Measurements from ENCODE around the gene HRH2. TPM values are rescaled to one million over a fixed set of nuclear protein-coding genes. Genes with fewer than 3 reads are reported as not detected.
"Not testable (repeated sequence)": the region's sequence is repeated elsewhere in the genome, so short reads cannot be mapped to it uniquely, and the experiment has no call there.

HRH2 gene
- total RNA-seq, 1 donor from 2014 or later = 7.5 TPM

DNA sequence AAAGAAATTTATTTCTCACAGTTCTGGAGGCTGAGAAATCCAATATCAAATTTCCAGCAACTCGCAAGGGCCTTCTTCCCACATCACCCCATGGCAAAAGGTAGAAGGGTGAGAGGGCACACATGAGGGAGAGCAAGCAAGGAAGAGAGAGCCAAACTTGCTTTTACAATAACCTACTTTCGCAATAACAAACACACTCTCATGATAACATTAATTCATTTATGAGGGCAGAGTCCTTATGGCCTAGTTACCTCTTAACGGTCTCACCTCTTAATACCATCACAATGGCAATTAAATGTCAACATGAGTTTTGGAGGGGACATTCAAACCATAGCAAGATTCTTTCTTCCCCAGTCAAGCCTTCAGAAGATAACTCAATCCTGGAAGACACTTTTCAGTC is 11.6 kb upstream of the HRH2 start:
- Histone ChIP-seq H3K4me3 (no peak overlapping the region), H3K36me3 (no peaks in the 10 kb centered on the region), H3K4me1 (no peaks in the 10 kb centered on the region), H3K27ac (no peak overlapping the region), H3K9me3 (peaks cover 0 to 7% of the 10 kb centered on the region in 2 donors), H3K27me3 (no peaks in the 10 kb centered on the region)
- no peak for DNase-seq (ENCODE audit: low spot score in 2 of 2)
- TF ChIP-seq, protein P1, sequence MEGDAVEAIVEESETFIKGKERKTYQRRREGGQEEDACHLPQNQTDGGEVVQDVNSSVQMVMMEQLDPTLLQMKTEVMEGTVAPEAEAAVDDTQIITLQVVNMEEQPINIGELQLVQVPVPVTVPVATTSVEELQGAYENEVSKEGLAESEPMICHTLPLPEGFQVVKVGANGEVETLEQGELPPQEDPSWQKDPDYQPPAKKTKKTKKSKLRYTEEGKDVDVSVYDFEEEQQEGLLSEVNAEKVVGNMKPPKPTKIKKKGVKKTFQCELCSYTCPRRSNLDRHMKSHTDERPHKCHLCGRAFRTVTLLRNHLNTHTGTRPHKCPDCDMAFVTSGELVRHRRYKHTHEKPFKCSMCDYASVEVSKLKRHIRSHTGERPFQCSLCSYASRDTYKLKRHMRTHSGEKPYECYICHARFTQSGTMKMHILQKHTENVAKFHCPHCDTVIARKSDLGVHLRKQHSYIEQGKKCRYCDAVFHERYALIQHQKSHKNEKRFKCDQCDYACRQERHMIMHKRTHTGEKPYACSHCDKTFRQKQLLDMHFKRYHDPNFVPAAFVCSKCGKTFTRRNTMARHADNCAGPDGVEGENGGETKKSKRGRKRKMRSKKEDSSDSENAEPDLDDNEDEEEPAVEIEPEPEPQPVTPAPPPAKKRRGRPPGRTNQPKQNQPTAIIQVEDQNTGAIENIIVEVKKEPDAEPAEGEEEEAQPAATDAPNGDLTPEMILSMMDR (IDR thresholded peaks at IDR 0.05) = no peak
- intact Hi-C loops (cut with DNase I) = no loop called here

DNA sequence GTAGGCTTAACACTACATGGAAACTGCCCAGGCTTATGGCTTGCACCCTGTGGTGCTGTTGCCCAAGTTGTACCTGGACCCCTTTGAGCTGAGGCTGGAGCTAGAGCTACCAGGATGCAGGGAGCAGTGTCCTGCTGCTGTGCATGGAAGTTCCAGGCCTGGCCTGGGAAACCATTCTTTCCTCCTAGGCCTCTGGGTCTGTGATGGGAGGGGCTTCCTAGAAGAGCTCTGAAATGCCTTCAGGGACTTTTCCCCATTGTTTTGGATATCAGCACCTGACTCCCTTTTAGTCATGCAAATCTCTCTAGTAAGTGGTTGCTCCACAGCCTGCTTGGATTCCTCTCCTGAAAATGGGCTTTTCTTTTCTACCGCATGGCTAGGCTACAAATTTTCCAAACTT is 7.9 kb upstream of the HRH2 start:
- Histone ChIP-seq H3K27ac (no peak overlapping the region), H3K4me3 (no peak overlapping the region), H3K36me3 (no peaks in the 10 kb centered on the region), H3K9me3 (peaks cover 0 to 7% of the 10 kb centered on the region in 2 donors), H3K4me1 (no peaks in the 10 kb centered on the region), H3K27me3 (no peaks in the 10 kb centered on the region)
- intact Hi-C loops (cut with DNase I) = no loop called here
- TF ChIP-seq, protein P1 (IDR thresholded peaks at IDR 0.05) = no peak
- no peak for DNase-seq (ENCODE audit: low spot score in 2 of 2)

DNA sequence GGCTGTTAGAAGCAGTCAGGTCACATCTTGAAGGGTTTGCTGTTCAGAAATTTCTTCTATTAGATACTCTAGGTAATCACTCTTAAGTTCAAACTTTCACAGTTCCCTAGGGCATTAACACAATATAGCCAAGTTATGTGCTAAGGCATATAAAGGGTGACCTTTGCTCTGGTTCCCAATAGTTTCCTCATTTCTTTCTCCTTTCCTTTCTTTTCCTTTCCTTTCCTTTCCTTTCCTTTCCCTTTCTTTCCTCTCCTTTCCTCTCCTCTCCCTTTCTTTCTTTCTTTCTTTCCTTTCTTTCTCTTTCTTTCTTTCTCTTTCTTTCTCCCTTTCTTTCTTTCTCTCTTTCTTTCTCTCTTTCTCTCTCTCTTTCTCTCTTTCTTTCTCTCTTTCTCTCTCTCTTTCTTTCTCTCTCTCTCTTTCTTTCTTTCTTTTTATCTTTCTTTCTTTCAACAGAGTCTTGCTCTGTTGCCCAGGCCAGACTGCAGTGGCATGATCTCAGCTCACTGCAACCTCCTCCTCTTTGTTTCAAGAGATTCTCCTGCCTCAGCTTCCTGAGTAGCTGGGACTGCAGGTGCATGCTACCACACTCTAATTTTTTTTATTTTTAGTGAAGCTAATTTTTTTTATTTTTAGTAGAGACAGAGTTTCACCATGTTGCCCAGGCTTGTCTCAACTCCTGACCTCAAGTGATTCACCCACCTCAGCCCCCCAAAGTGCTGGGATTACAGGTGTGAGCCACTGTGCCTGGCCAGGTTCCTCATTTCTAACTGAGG is 7.3 kb upstream of the HRH2 start:
- intact Hi-C loops (cut with DNase I); H3K36me3 ChIP-seq; H3K27me3 ChIP-seq: not testable (repeated sequence)

DNA sequence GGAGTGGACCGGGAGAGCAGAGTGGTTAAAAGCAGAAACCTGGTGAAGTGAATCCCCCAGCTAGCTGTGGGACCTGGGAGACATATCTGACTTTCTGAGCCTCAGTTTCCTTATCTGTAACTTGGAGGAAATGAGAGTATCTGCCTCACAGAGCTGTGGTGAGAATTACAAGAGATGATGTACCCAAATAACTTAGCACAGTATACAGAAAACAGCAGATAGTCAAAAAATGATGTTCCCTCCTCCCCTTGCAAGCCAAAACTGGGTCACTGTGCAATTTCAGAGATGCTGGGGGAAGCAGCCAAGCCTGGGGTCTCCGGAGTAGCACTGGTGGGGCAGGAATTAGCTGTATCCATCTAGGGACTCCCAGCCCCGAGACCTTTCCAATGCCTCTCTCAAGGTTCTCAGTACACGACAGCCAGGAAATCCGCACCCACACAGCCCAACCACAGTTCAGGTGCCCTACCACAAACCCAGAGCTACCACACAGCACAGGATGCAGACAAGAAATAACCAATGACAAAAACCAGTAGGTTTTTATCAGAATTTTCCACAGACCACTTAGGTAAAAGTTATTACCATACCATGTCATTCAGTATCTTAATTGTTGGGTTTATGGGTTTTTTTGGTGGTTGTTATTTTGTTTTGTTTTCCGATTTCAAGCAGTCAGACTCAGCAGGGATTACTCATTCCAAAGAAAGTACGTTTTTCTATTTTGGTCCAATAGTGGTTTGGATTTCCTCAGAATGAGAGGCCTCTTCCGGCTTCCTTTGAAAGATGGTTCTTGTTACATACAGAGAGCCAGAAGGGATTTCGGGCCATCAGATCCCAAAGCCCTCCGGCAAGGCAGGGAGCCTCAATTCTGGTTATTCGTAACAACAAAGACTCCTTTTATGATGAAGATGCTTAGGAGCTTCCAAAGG is 4.9 kb upstream of the HRH2 start:
- TF ChIP-seq, protein P1 (IDR thresholded peaks at IDR 0.05) = no peak
- peaks cover 0 to 7% of the 10 kb centered on the region in 2 donors for H3K9me3 ChIP-seq
- intact Hi-C loops (cut with DNase I) = no loop called here
- no peaks in the 10 kb centered on the region for H3K27me3 ChIP-seq
- H3K36me3 ChIP-seq = no peaks in the 10 kb centered on the region
- no peak for DNase-seq (ENCODE audit: low spot score in 2 of 2)
- H3K27ac ChIP-seq = peak overlapping the region; percentile 45 to 53
- no peaks in the 10 kb centered on the region for H3K4me1 ChIP-seq
- no peak overlapping the region for H3K4me3 ChIP-seq

More for the DNA sequence above, 7.3 kb upstream of the HRH2 start:
- H3K27ac ChIP-seq; DNase-seq (ENCODE audit: low spot score in 2 of 2); H3K4me3 ChIP-seq; H3K9me3 ChIP-seq; H3K4me1 ChIP-seq: not testable (repeated sequence)

DNA sequence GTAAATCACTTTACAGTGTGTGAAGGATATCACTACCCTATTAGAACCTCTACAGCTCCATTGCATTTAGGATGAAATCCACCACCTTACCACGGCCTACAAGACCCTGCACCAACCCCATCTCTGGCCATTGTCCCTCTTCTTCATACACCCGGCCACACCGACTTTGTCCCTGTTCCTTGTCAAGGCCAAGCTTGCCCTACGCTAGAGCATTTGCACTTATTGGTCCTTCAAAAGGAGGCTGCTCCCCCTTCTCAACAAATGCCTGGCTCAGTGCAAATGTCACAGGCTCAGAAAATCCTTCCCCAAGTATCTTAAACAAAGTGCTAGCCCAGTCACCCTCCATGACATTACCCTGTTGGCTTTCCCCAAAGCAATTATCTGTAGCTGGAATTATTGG is 4.1 kb upstream of the HRH2 start:
- DNase-seq (ENCODE audit: low spot score in 2 of 2) = no peak

More for the DNA sequence above, 4.1 kb upstream of the HRH2 start:
- intact Hi-C loops (cut with DNase I) = no loop called here
- Histone ChIP-seq H3K4me3 (no peak overlapping the region), H3K4me1 (no peaks in the 10 kb centered on the region), H3K27me3 (no peaks in the 10 kb centered on the region), H3K36me3 (no peaks in the 10 kb centered on the region), H3K27ac (peak overlapping the region; percentile 45 to 53), H3K9me3 (peaks cover 0 to 7% of the 10 kb centered on the region in 2 donors)
- TF ChIP-seq, protein P1 (IDR thresholded peaks at IDR 0.05) = no peak
